GM18520 (cell line): ENCODE measurements around the gene ETHE1.

Source experiments
- ATAC-seq: cut with Tn5 transposase; IDR thresholded peaks from one replicate; pipeline ENCODE4 v1.9.1; 2021; ENCODE audit not compliant: unreplicated experiment

The ETHE1 gene, protein sequence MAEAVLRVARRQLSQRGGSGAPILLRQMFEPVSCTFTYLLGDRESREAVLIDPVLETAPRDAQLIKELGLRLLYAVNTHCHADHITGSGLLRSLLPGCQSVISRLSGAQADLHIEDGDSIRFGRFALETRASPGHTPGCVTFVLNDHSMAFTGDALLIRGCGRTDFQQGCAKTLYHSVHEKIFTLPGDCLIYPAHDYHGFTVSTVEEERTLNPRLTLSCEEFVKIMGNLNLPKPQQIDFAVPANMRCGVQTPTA

DNA sequence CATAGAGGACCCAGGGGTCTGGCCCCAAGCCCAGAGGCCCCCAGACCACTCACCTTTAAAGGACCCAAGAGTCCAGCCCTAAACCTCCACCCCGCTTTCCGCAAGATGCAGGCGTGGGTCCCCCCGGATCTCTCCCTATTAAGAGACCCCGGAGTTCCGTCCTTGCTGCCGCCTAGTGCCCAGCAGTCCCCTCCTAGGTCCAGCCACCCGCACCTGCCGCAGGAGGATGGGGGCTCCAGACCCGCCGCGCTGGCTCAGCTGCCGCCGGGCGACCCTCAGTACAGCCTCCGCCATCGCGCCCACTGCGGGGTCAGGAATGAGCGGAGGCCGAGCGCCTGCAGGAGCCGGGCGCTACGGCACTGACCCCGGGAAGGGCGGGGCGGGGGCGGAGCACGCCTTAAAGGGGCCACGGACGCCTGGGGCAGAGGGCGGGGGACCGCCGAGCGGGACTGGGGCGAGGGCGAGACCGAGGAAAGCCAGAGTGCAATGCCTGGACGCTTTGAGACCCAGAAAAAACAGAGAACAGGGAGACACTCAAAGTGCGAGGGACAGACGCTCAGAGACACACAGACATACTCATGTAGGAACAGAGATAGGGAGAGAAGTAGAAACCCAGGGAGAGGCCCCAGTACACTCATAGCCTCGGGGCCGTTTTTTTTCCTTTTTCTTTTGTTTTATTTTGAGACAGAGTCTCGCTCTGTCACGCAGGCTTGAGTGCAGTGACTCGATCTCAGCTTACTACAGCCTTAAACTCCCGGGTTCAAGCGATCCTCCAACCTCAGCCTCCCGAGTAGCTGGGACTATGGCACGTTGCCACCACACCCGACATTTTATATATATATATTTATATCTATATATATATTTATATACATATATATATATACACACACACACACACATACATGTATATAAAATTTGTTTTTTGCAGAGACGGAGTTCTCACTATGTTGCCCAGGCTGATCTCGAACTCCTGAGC is at the start of gene ETHE1:
Gene ETHE1 (minus strand): TSS at position 318 of the 976 bp plus-strand sequence. CDS start 24 bp downstream, at position 294.
- ATAC-seq = no peak

DNA sequence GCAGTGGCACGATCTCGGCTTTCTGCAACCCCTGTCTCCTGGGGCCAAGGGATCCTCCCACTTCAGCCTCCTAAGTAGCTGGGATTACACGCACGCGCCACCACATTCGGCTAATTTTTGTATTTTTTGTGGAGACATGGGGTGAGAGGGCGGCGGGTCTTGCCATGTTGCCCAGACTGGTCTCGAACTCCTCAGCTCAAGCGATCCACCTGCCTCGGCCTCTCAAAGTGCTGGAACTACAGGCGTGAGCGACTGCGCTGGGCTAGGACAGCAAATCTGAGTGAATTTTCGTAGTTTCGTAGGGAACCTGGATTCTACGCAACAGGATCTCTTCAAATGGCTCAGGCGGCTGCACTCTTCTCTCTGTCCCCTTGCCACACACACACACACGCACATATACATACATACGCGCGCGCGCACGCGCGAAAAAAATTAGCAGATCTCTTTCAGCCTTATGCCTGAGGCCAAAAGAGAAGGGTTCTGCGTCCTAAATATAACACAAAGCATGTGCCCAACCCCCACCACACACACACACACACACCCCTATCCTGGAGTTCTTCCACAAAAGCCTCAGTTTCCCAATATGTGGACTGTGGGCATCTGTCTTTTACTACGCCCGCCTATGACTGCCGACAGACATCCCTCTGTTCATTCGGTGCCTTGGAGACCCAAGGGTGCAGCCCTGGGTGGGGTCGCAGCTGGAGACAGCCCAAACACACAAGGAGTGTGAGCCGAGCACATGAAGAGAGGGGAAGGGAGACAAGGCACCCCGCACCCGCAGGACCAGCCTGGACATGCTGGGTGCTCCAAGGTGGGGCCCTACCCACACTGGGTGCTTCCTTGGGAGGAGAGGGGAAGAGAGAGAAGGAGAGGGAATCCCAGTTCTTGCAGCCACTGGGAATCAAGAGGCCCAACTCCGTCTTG is 49.2 kb upstream of the ETHE1 start:
- ATAC-seq = no peak

DNA sequence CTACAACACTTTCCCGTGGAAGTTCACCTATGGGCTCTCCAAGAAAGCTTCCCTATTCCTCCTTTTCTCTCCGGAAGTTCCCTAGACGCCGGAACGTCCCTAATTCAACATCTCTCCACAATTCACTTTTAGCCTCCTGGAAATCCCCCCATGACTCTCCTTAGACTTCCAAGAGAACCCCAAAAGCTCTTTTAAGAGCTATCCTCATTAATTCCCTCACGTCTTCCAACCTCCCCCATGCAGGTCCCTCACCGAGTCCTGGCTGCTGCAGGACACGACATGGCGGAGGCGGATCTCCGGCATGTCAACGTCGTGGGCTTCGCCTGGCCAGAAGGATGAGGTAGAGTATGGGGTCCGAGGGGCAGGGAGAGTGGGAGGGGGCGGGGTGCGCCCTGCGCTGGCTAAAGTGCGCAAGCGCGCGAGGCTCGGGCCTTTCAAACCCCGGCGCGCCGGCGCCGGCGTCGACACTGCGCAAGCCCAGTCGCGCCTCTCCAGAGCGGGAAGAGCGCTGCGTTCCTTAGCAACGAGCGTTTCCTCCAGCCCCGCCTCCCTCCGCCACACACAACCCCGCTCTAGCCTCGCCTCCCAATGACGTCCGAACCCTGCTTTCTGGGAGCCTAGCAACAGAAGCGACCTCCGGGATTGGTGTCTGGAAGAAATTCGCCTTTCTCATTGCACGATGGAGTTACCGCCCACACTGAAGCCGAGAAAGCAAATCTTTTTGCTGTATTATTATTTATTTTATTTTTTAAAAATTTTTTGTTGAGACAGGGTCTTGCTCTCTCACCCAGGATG is 48.4 kb upstream of the ETHE1 start, which contains the start of the genes PINLYP and XRCC1:
Gene PINLYP (plus strand): TSS at position 646 of the 795 bp plus-strand sequence. CDS start 1,391 bp downstream, outside the sequence.
Gene XRCC1 (minus strand): TSS at position 372 of the 795 bp plus-strand sequence. CDS start 69 bp downstream, at position 303.
- ATAC-seq = peak; percentile 96

DNA sequence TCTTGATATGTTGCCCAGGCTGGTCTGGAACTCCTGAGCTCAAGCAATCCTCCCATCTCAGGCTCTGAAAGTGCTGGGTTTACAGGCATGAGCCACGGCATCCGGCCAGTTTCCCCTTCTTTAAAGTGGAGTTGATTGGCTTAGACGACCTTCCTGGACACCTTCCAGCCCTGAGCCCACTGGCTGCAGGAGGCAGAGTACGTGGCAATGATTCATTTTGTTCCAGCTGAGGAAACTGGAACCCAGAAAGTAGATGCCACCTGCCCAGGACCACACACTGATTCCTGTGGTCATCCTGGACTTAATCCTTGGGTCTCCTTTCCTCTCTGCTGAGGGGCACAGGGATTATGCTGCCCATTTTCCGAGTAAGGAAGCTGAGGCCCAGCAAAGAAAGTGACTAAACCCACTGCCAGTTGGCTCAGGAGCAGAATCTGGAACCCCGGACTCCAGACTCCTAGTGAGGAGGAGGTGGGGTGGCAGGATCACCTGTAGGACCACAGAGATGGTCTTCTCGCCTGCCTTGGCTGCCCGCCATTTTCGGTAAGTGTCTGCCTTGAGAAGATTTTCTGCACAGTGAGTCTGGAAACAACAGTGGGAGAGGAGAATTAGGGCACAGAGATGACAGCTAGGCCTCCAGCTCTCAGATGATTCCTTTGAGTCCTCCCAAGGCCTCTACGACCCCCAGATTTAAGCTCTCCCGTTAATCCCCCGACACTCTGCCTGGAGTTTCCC is 47.6 kb upstream of the ETHE1 start:
- ATAC-seq = no peak

DNA sequence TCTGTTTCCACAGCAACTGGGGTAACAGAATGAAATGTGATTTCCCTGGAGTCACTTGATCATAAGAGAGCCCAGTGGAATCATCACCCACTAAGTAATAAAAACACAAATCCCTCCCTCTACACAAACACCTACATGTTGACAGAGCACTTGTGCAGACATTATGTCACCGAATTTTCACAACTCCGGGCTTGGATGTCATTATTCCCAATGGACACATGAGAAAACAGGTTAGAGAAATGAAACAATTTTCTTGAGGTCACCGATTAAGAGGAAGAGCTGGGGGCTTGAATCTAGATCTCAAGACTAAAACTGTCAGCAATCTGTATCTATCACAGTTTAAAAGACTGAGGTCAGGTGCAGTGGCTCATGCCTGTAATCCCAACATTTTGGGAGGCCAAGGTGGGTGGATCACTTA is 45.2 kb upstream of the ETHE1 start:
- ATAC-seq = no peak

DNA sequence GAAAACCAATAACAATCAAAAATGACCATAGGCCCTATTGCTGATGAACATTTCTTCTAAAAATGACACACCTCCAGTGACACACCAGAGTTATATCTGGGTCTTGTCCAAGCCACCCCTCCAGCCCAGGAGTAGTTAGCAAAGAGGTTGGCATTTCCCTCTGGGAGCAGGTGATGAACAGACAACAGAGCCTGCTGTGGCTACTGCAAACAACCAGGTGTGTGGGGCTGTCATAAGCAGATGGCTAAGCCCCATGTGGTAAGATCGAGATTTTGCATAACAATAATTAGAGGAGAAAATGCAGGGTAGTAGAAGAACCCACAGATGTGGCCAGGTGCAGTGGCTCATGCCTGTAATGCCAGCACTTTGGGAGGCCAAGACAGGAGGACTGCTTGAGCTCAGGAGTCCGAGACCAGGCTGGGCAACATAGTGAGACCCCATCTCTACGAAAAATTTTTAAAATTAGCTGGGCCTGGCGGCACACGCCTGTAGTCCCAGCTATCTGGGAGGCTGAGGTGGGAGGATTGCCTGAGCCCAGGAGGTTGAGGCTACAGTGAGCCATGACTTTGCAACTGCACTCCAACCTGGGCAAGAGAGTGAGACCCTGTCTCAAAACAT is 43.3 kb upstream of the ETHE1 start:
- no peak for ATAC-seq

DNA sequence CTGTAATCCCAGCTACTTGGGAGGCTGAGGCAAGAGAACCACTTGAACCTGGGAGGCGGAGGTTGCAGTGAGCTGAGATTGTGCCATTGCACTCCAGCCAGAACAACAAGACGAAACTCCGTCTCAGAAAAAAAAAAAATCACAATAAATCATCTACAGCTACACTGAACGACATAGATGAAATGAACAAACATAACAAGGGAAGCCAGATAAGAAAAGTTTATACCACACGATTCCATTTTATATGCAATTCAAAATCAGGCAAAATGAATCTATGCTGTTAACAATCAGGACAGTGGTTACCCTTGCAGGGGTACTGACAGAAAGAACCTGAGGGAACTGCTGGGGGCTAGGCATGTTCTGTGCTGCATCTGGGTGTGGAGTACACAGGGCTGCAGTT is 42.7 kb upstream of the ETHE1 start:
- ATAC-seq = no peak

DNA sequence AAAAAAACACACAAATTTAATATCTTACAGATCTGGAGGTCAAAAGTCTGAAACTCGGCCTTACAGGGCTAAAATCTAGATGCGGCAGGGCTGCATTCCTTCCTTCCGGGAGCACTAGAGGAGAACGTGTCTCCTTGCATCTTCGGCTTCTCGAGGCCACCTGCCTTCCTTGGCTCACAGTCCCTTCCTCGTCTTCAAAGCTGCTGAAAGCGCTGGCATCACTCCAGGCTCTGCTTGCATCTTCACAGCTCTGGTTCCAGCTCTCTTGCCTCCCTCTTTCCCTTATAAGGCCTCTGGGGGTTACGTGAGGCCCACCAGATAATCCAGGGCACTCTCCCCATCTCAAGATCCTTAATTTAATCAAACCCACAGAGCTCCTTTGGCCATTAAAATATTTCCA is 37.8 kb upstream of the ETHE1 start:
- no peak for ATAC-seq

DNA sequence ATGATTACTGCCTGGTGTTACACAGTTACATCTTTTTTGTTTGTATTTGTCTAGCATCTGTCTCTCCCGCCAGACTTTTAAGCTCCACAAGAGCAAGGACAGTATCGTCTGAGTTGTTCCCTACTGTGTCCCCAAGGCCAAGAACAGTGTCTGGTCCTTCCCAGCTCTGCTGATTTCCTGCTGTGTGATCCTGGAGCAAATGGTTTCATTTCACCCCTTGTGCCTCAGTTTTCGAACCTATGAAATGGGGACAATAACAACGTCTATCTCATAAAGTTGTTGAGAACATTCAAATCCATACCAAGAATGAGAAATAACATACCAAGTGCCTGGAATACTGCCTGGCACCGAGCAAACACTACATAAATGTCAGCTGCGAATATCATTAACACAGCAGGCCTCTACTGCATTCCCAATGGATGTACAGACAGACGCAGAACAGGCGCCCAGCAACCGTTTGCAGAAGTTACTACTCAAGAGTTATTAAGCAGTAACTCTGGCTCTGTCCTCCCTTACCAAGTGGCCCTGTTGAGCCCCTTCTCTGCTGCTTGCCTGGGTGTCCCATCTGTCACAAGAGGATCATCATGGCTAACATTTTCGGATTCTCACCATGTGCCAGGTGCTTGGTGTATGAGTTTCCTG is 36.9 kb upstream of the ETHE1 start:
- no peak for ATAC-seq

DNA sequence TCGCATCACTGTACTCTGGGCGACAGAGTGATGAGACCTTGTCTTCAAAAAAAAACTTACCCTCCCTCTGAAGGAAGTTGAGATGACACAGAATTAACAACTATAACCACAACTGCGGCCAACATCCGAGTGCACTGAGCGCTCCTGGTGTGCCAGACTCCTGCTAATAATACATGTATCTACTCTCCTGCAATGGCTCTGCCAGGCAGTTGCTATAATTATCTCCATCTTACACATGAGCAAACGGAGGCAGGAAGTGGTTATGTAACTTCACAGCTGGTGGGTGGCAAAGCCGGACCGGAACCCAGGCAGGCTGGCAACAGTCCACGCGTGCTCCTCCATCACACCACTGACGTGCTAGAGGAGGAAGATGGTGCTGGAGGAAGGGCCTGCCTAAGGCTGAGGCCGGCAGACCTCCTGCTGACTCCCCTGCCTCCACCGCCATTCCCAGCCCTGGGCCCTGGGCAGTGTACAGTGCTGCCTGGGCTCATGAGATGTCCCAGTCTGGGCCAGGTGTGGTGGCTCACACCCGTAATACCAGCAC is 35.8 kb upstream of the ETHE1 start:
- peak; percentile 85 for ATAC-seq

DNA sequence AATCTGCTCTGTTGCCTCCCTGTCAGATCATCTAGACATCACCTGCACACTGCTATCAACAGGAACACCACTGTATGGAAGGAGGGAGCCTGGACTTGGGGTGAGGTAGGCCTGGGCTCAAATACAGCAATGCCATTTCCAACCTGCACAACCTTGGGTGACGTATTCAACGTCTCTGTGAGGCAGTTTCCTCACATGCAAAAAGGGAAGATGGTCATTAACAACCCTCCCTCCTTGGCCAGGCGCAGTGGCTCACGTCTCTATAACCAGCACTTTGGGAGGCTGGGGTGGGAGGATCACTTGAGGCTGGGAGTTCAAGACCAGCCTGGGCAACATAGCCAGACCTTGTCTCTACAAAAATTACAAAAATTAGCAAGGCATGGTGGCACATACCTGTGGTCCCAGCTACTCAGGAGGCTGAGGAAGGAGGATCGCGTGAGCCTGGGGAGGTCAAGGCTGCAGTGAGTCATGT is 35.3 kb upstream of the ETHE1 start:
- no peak for ATAC-seq

DNA sequence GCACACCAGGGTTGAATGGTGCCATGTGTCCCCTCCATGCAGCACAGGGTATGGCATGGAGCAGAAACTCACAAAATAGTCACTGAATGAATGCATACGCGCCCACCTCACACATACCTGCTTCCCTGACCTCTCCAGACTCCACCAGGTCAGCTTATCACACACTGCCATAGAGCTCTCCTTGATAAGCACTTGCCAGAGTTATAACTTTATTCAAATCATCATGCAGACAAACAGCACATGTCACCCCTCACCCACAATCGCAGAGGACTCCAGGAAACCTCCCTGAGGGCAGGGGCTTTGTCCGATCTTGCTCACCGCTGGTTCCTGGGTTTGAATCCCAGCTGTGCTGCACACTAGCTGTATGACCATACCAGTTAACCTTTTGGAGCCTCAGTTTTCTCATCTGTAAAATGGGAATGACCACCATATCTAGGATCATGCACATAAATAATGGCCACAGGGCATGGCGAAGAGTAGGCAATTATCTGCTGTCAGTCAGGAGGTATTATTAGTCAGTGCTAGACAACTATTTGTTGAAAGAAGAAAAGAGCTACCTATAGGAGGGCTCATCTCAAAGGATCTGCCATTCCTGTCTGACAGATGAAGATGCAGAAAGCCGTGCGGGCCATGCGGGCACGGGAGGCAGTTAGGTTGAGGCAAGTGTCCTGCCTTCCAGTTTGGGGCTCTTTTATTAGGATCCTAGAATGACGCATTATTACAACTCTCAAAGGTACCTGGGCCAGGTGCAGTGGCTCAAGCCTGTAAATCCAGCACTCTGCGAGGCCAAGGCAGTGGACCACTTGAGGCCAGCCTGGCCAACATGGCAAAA is 34.4 kb upstream of the ETHE1 start:
- no peak for ATAC-seq

DNA sequence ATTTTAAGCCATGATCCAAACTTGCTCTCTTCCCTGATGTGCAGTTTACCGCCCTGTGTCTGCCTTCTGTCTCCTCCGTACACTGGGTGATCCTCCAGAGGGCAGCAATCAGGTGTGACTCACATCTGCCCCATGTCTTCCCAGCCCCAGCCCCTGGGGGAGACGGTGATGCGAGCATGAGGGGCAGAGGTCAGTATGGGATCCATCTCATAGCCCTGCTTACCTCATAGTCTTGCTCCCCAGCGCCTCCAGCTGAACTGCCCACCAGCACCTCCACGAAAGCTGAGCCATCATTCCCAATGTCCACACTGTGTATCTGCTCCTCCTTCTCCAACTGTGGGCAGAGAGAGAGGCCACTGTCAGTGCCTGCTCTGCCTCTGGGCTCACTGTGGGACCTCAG is 33.7 kb upstream of the ETHE1 start:
- no peak for ATAC-seq

DNA sequence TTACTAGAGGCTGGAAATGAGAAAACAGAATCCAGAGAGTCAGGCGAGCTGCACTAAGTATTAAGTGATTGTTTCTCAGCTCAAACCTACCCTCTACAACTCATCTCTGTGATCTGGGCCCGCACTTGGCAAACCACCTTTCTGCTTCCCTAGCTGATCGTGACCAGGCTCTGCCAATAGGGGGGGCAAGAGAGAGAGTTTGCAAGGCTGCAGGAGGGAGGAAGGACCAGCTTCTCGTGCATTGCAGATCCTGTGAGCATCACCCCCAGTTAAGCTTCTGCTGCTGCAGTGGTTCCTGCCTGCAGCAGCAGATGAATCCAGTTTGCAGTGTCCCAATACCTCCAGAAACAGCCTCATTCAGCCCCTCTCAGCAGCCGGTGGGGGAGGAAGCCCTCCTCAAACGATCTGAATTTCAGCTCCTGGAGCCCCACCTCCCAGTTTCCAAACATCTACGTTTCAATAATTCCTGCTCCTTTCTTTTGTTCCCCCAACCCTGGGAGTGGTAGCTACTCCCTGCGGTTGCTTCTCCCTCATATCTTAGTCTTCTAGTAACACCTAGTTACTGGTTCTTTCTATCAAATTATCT is 28.3 kb upstream of the ETHE1 start:
- no peak for ATAC-seq

DNA sequence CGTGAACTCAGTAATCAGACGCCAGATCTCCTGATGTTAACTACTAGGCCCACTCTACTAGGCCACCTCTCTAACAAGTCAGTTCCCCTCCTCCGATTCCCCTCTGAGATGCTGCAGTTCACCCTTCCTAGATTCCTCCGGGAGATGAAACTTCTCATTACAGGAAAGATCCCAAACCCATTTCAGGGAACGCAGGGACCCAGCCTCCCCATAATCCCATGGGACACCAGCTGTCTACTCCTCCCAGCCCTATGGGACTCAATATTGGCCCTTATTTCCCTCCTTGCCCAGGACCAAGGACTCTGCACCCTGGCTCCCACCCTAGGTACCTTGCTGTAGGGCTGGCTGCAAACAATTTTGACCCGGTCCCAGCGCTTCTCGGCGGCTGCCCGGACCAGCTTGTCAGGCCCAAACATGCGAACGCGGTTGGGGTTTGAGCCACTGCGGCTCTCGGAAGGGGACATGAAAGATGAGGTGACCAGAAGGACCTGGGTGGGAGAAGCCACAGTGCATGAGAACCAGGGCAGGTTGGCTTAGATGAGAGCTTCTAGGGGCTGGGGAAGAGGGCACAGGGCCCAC is 27.4 kb upstream of the ETHE1 start:
- ATAC-seq = no peak

DNA sequence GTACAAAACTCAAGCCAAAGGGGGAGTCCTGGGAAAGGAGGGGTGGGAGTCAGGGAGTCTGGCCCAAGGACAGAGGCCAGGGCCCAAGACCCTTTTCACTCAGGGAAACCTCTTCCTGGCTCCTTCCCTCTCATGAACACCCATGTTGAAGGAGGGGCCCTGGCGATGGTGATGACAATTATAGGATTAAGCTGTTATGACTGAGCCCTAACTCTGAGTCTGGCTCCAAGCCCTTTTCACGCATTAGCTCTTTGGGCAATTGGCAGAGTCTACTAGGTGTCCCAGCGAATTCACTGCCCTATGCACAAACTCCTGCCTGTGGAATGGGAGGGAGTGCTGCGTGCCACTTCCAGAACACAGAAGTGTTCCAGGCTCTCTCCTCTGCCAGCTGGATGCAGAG is 26.7 kb upstream of the ETHE1 start:
- no peak for ATAC-seq
